HG02884 (cell line): ENCODE data around the gene CXorf65.
A peak's percentile ranks its signal among the peaks of the same experiment; 100 is the strongest.

ENCODE experiments used
- ATAC-seq: cut with Tn5 transposase; IDR thresholded peaks from one replicate; pipeline ENCODE4 v1.9.1; 2021; ENCODE audit warnings: mild to moderate bottlenecking, moderate library complexity; ENCODE audit not compliant: unreplicated experiment

Gene CXorf65

DNA sequence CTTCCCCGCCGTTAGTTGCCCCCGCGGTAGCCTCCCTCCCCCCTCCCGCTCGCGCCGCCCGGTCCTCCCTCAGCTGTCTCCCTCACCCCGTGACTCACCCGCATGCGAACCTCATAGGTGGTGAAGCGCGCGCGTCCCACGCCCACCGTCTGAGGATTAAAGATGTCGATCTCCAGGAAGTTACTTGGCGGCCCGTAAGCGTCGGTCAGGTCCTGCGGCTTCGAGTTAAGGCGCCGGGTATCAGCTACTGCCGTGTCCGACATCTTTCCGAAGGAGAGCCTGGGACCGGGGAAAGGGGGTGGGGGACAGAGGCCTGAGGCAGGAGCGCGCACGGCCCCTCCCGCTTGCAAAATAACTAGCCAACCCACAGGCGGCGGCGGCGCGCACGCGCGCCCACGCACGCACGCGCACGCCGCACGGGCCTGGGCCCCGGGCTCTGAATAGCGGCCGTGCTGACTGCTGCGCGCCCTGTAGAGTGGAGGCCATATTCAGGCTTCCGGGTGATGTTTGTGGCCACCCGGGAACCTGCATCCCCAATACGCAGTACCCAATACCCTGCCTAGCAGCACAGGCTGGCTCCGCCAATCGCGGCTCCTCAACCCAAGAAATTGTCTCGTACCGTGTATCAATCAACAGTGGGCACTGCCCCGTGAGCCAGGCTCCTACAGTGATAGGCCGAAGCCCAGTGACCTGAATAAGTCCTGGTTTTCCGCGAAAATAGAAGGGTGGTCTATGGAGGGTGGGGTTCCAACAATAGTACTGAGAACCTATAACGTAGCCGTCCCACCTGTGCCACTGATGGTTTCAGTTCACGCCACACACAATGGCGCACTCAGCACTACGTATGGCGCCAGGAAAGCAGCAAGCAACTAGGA is 38.3 kb downstream of the CXorf65 start, which contains the start of gene SNX12:
Gene SNX12 (minus strand): TSS at position 291 of the 875 bp plus-strand sequence. CDS start 28 bp downstream, at position 263.
- ATAC-seq = peak; percentile 96

- no peak for ATAC-seq
Measured at GRCh38 chrX:71067712-71068043, 38.9 kb downstream of the CXorf65 start.

GRCh38 chrX:71067089-71067488 is 39.5 kb downstream of the CXorf65 start:
- no peak for ATAC-seq

GRCh38 chrX:71060127-71060526 is 46.4 kb downstream of the CXorf65 start:
- ATAC-seq = no peak

GRCh38 chrX:71057848-71058530 is 48.6 kb downstream of the CXorf65 start:
- no peak for ATAC-seq

GRCh38 chrX:71056867-71057266 is 49.7 kb downstream of the CXorf65 start:
- no peak for ATAC-seq
